ENCODE results near the gene NEDD9. TPM values are rescaled to one million over a fixed set of nuclear protein-coding genes. Genes with fewer than 3 reads are reported as not detected.
A peak's percentile ranks its signal among the peaks of the same experiment; 100 is the strongest.

The NEDD9 gene
- total and polyA plus RNA-seq, 2 of the 13 experiments (the other 11 are each of a cell fraction or from before 2014, with no cell fraction given) = 27.1 to 389 TPM

GRCh38 chr6:11262242-11262641 lies 29.8 kb upstream of the NEDD9 start:
- intact Hi-C loops (cut with micrococcal nuclease; ENCODE audit: unreplicated experiment) (no loop called here), in situ Hi-C loops (cut with HindIII; ENCODE audit: extremely low pct_ligation_motif_present, low pct_unique_long_range_greater_than_20kb) (no loop called here)
- ATAC-seq (no peak), FAIRE-seq (no peak), DNase-seq (ENCODE audit: low spot score) (no peak)
- POLR2A ChIA-PET = interaction anchor here (1.1 to 1.4 kb wide), 2 partner anchors 11 to 16 kb away, joined by 3 to 4 read pairs; no protein-coding TSS in a partner anchor
- WGBS (ENCODE audit: low lambda C conversion rate) = 95% methylated on average over 4 of the region's 4 CpGs
- H3K4me2 ChIP-seq (ENCODE audit: low read depth, low read length) = no peak overlapping the region
- no peaks in the 10 kb centered on the region for H3K36me3 ChIP-seq (replicated peaks in 1 of 2; ENCODE audit: control insufficient read depth in 1 of 2, insufficient read depth in 2 of 2, low read length in 2 of 2)
- H3K27ac ChIP-seq (ENCODE audit: extremely low read length, insufficient read depth, low read length) = no peak overlapping the region
- H3K79me2 ChIP-seq (ENCODE audit: insufficient read depth, low read length) = no peaks in the 10 kb centered on the region
- CTCF ChIA-PET (ENCODE audit: low intra/inter-chr PET ratio, low total read pairs) = no interaction called here
- H2AFZ ChIP-seq (ENCODE audit: low read length) = no peak overlapping the region
- BruUV-seq (replicated peaks) = no TSS peak
- H3K9ac ChIP-seq (ENCODE audit: insufficient read depth, low read depth, low read length) = no peak overlapping the region
- no peaks in the 10 kb centered on the region for H3K9me3 ChIP-seq (ENCODE audit: low read length)
- H3K4me3 ChIP-seq (replicated peaks in 1 of 3; ENCODE audit: insufficient read depth in 1 of 3, low read depth in 2 of 3, low read length in 3 of 3) = no peak overlapping the region
- no peaks in the 10 kb centered on the region for H3K27me3 ChIP-seq (ENCODE audit: control insufficient read depth in 1 of 2, insufficient read depth in 2 of 2, low read length in 2 of 2)
- no peaks in the 10 kb centered on the region for H4K20me1 ChIP-seq (ENCODE audit: insufficient read depth, low read length)
- no peak for TF ChIP-seq HOXA3 (CRISPR knock-in tag; IDR thresholded peaks at IDR 0.05)
- TF ChIP-seq, protein P1, sequence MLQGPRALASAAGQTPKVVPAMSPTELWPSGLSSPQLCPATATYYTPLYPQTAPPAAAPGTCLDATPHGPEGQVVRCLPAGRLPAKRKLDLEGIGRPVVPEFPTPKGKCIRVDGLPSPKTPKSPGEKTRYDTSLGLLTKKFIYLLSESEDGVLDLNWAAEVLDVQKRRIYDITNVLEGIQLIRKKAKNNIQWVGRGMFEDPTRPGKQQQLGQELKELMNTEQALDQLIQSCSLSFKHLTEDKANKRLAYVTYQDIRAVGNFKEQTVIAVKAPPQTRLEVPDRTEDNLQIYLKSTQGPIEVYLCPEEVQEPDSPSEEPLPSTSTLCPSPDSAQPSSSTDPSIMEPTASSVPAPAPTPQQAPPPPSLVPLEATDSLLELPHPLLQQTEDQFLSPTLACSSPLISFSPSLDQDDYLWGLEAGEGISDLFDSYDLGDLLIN (CRISPR knock-in tag; IDR thresholded peaks at IDR 0.05; ENCODE audit: borderline replicate concordance) = no peak
- no peak for TF ChIP-seq E2F1 (CRISPR knock-in tag; IDR thresholded peaks at IDR 0.05)
- H3K4me1 ChIP-seq (ENCODE audit: insufficient read depth, low read length) = peaks cover 38% of the 10 kb centered on the region

DNA sequence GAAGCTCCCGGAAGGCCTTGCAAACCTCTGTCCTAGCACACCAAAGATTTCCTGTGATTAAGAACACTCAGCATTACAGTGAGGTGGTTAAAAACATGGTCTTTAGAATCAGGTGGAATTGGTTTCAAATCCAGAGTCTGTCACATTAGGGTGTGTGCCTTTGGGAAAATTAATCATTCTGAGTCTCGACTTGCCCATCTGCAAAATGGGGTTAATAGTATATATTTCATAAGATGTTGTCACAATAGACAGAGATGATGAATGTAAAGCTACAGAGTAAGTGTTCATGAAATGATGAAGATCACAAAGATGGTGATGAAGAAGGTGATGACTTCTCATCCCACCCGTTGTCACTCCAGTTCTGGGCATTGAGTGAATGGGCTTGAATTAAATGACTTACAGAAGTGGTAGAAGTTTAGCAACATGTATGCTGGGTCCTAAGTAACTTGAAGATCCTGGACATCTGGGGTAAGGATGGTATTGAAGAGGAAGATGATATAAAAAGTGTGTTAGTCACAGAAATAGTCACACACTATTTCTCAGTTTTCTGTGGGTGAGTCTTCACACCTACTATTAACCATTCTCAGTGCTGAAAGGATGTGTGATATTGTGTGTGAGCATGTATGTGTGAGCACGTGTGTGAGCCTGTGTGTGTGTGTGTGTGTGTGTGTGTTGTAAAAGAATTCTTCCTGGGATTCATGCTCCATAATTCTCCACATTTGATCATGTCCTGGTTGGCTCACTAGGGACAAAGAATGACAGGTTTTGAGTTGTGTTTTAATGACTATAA lies 28.0 kb upstream of the NEDD9 start:
- TF ChIP-seq CC2D1A (CRISPR knock-in tag; IDR thresholded peaks at IDR 0.05) (no peak), AGO2 (optimal IDR thresholded peaks at IDR 0.05; ENCODE audit: low read depth, low read length) (no peak), CHD4 (IDR thresholded peaks at IDR 0.05; ENCODE audit: borderline replicate concordance, low read length) (0 out of 2 replicates have a peak, but pooled peaks have one; percentile 41), ZNF740 (CRISPR knock-in tag; IDR thresholded peaks at IDR 0.05) (no peak), ZNF629 (CRISPR knock-in tag; conservative IDR thresholded peaks at IDR 0.05) (peak; percentile 92)
- H3K79me2 ChIP-seq (ENCODE audit: insufficient read depth, low read length) = no peaks in the 10 kb centered on the region
- BruUV-seq (replicated peaks) = no TSS peak
- FAIRE-seq (no peak), DNase-seq (ENCODE audit: low spot score) (no peak), ATAC-seq (no peak)
- no peaks in the 10 kb centered on the region for H3K9me3 ChIP-seq (ENCODE audit: low read length)
- H3K27me3 ChIP-seq (ENCODE audit: control insufficient read depth in 1 of 2, insufficient read depth in 2 of 2, low read length in 2 of 2) = no peaks in the 10 kb centered on the region
- no peak overlapping the region for H3K4me2 ChIP-seq (ENCODE audit: low read depth, low read length)
- H3K9ac ChIP-seq (ENCODE audit: insufficient read depth, low read depth, low read length) = no peak overlapping the region
- peaks cover 46% of the 10 kb centered on the region for H3K4me1 ChIP-seq (ENCODE audit: insufficient read depth, low read length)
- no peak overlapping the region for H3K4me3 ChIP-seq (replicated peaks in 1 of 3; ENCODE audit: insufficient read depth in 1 of 3, low read depth in 2 of 3, low read length in 3 of 3)
- no peak overlapping the region for H3K27ac ChIP-seq (ENCODE audit: extremely low read length, insufficient read depth, low read length)
- in situ Hi-C loops (cut with HindIII; ENCODE audit: extremely low pct_ligation_motif_present, low pct_unique_long_range_greater_than_20kb) = no loop called here
- ChIA-PET CTCF (ENCODE audit: low intra/inter-chr PET ratio, low total read pairs) (no interaction called here), POLR2A (no interaction called here)
- 92% methylated on average over 4 of the region's 4 CpGs for WGBS (ENCODE audit: low lambda C conversion rate)
- H3K36me3 ChIP-seq (replicated peaks in 1 of 2; ENCODE audit: control insufficient read depth in 1 of 2, insufficient read depth in 2 of 2, low read length in 2 of 2) = no peaks in the 10 kb centered on the region
- no peaks in the 10 kb centered on the region for H4K20me1 ChIP-seq (ENCODE audit: insufficient read depth, low read length)
- no peak overlapping the region for H2AFZ ChIP-seq (ENCODE audit: low read length)
- intact Hi-C loops (cut with micrococcal nuclease; ENCODE audit: unreplicated experiment) = no loop called here

Data from HepG2 (cell line).